Stimulated activated CD8-positive, alpha-beta memory T cell treated with anti-CD3 and anti-CD28 coated beads, Interleukin-15, amount 100 ng/mL, for 4 hours (primary cell): ENCODE results near the gene KCNK15.
"Not testable (repeated sequence)": the region's sequence is repeated elsewhere in the genome, so short reads cannot be mapped to it uniquely, and the experiment has no call there.

ENCODE experiments used
- DNase-seq, 2 donors: peaks; one replicate each; pipeline ENCODE4 v3.0.0-alpha.2; 2020; ENCODE audit warnings: low read depth in 2 of 2

Gene KCNK15

DNA sequence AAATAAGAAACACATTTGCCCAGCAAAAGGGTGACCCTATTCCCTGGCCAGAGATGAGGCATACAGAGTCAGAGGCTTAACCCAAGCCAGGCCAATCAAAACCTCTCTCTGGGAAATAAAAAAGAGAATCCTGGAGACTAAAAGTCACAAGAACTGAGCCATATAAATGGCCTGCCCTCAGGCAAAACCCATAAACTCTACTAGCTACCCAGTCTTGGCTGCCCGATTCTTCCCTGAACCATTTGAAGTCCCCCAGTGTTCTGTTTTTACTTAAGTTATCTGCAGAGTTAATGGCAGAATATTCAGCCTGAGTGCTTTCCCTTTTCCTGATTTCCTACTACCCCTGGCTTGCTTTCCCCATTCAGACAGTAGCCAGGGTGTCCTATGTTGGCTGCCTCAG, 13.9 kb downstream of the KCNK15 start:
- no peak for DNase-seq

GRCh38 chr20:44761423-44761822, 15.8 kb downstream of the KCNK15 start:
- no peak for DNase-seq

DNA sequence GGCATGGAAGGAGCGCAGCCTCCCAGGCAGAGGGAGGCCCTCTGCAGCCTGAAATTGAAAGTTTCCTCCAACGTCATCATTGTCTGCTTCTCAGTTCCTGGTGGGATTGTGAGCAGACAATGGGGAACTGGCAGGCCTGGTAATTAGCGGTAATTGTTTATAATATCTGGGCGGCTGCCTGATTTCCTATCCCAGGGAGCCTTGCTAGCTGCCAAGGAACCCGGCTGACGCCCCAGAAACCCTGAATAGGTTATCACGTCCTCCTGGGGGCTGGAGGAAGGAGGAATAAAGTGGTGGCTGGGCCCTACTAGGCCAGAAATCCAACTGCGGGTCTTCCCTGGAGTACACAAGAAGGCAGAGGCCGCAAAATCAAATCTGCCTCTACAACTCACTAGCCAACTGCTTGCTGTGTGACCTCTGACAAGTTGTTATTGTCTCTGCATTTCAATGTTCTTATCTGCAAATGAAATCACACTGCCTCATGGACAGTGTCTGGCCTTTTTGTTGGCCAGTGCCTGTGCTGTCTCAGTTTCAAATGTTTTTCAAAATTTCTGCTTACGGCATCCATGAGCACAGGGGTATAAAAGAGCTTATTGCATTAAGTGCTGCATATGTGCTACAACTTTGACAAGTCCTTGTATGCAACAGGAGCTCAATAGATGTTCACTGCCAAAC, 16.9 kb downstream of the KCNK15 start:
- DNase-seq = no peak

GRCh38 chr20:44763798-44764197, 18.1 kb downstream of the KCNK15 start:
- DNase-seq = not testable (repeated sequence)

GRCh38 chr20:44765091-44765490, 19.4 kb downstream of the KCNK15 start:
- no peak for DNase-seq

- no peak for DNase-seq
These were observed 20.2 kb downstream of the KCNK15 start for GRCh38 chr20:44765701-44766347.

DNA sequence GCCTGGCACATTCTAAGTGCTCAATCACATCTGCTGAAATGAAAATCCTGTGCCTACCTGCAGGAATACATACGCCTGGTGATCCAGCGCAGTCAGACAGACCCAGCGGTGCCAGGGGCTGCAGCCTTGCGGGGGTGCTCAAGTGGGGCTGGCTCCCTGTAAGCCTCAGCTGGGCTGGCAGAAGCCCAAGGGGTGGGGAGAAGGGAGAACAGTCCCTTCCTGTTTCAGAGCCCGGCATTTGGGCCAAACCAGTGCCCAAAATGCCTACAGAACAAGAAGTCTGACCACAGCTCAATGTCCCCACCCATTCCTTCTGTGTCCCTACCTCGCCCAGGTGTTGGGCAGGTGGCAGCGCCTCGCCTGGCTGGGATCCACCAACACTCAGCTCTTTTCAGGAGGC, 22.6 kb downstream of the KCNK15 start:
- no peak for DNase-seq

GRCh38 chr20:44768854-44769480, 23.3 kb downstream of the KCNK15 start:
- no peak for DNase-seq

- no peak for DNase-seq
These were observed 23.8 kb downstream of the KCNK15 start for GRCh38 chr20:44769481-44769863.

DNA sequence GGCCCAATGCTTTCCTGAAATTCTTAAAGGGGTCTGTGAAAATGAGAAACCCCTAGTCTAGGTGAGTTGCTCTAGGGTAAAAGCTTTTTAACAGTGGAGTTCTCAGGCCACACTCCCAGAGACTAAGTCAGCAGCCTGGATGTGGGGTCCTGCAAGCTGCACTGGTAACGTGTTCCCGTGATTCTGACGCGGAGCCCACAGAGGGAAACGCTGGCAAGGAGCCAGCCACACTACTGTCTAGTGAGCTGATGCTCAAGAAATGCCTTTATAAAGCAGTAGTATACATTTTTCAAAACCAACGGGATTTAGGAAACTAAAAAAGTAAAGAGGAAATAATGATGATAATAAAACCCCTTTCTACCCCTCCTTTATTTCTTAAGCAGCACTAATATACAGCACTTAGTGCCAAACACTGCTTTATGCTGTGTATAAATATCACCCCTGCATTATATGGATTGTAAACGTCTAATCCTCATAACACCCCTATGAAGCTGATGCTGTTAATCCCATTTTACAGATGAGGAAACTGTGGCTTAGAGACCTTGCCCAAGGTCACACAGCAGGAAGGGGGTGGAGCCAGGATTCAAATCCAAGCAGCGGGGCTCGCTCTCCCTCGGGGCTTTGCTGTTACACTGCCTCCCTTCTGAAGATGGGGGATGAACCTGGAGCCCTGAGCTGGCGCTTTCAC, 25.0 kb downstream of the KCNK15 start:
- DNase-seq = no peak

- no peak for DNase-seq
These were observed 25.5 kb downstream of the KCNK15 start for GRCh38 chr20:44771172-44771535.

- no peak for DNase-seq
These were observed 27.0 kb downstream of the KCNK15 start for GRCh38 chr20:44772636-44773035.

- no peak for DNase-seq
These were observed 27.6 kb downstream of the KCNK15 start for GRCh38 chr20:44773070-44773829.

- DNase-seq = no peak
These were observed 31.3 kb downstream of the KCNK15 start for GRCh38 chr20:44776980-44777379.

DNA sequence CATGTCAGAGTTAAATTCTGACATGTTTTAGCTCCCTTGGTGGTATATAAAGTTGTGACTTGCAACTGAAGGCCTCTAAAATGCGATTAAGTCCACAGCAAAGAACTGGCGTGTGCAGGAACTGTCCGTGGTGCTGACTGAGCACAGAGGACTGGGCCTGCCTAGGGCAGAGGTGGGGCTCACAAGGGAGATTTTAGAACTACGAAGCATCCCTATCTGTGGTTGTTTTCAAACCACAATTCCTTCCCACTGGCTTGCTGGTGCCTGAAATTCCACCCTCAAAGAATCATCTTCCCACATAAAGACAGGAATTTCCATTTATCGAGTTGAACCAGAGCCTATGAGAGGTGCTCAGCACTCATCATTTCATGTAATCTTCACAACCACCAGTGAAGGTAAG, 34.6 kb downstream of the KCNK15 start:
- no peak for DNase-seq

DNA sequence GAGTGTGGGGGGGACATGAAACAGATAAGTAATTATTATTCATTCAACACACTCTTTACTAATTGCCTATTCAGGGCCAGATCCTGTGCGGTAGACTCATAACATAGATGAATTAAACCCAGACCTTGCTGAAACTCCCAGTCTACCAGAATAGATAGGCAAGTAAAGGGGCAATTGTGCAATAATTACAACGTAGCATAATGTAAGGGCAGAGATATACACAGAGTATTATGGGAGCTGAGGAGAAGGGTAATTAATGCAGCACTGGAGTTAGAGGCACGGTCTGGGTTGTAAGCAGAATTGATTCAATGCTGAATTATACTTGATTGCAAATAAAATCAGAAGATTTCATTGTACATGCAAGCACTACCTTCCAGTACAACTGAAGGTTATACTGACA, 35.5 kb downstream of the KCNK15 start:
- no peak for DNase-seq

DNA sequence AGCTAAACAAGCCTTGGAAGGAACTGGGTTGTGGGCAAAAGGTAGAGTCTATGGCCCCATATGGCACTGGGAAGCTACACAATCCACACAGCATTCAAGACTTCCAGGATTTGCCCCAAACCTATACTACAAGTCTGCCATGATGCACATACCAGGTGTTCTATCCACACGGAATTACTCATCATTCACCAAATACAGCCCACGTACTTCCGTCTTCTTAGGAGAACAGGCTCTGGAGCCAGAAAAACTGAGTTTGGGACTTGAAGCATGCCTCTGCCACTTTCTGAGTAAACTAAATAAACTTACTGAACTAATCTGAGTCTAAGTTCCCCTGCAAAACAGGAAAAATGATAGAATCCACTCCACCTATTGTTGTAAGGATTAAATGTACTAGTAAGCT, 36.1 kb downstream of the KCNK15 start:
- no peak for DNase-seq

DNA sequence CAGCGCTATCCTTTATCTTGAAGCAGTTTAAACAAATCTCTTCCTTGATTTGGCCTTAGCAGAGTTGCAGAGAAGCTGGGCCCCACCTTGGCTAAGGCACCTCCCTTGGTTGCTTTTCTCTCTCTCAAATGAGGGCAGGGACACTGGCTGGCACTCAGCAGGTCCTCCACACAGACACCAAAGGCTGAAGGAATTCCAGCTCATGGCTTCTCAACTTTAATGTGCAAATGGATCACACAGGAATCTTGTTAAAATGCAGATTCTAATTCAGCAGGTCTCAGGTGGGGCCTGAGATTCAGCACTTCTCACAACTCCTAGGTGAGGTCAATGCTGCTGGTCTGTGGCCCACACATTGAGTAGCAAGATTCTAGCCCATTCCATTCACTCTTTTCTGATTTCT, 39.0 kb downstream of the KCNK15 start:
- no peak for DNase-seq

- no peak for DNase-seq
These were observed 40.1 kb downstream of the KCNK15 start for GRCh38 chr20:44785768-44786167.

GRCh38 chr20:44787299-44787698, 41.6 kb downstream of the KCNK15 start:
- no peak for DNase-seq

DNA sequence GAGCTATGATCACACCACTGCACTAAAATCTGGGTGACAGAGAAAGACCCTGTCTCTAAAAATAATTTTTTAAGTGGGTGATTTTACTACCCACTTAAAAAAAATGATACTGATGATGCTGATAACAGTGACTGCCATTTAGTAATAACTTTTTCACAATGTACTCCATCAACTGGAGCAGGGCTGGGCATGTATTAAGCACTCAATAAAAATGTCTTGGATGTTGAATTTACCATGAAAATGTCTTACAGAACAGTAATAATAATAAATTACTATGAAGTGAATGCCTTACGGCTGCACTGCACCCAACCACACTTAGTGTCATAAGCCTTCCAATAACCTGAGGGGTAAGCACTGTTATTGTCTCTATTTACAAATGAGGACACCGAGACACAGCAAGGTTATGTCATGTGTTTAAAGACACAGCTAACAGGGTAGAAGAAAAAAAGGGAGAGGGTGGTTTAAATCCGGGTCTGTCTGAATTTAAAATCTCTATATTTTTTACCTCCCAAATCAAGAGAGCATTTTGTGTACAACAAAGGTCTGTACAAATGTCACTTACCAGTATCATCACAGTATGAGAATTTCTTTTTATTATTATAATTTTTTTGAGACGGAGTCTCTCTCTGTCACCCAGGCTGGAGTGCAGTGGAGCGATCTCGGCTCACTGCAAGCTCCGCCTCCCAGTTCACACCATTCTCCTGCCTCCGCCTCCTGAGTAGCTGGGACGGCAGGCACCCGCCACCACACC, 43.2 kb downstream of the KCNK15 start:
- DNase-seq = no peak
